GM18517 (cell line): ENCODE data around the gene CACNA1D.

Experiments
- ATAC-seq: cut with Tn5 transposase; IDR thresholded peaks from one replicate; pipeline ENCODE4 v1.9.1; 2021; ENCODE audit warnings: mild to moderate bottlenecking, moderate library complexity; ENCODE audit not compliant: unreplicated experiment

Gene CACNA1D

DNA sequence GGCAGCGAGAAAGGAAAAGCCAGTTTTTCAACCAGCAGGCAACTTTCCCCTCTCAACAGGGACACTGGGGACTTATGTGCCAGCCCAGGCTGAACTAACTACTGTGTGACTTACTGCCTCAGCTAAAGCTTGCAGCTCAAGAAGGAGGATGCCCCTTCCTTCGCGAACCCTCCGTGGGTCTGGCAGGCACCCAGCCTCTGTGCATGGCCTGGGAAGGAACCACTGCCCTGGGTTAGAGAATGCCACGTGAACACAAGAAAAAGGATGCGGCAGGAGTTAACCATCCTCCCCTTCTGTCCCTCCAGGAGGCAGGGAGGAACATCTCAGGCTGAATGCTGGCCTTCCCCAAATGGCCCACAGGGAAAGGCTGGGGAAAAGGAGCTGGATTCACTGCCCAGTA lies 322.8 kb downstream of the CACNA1D start:
- no peak for ATAC-seq

GRCh38 chr3:53817809-53818208 lies 323.4 kb downstream of the CACNA1D start:
- no peak for ATAC-seq

DNA sequence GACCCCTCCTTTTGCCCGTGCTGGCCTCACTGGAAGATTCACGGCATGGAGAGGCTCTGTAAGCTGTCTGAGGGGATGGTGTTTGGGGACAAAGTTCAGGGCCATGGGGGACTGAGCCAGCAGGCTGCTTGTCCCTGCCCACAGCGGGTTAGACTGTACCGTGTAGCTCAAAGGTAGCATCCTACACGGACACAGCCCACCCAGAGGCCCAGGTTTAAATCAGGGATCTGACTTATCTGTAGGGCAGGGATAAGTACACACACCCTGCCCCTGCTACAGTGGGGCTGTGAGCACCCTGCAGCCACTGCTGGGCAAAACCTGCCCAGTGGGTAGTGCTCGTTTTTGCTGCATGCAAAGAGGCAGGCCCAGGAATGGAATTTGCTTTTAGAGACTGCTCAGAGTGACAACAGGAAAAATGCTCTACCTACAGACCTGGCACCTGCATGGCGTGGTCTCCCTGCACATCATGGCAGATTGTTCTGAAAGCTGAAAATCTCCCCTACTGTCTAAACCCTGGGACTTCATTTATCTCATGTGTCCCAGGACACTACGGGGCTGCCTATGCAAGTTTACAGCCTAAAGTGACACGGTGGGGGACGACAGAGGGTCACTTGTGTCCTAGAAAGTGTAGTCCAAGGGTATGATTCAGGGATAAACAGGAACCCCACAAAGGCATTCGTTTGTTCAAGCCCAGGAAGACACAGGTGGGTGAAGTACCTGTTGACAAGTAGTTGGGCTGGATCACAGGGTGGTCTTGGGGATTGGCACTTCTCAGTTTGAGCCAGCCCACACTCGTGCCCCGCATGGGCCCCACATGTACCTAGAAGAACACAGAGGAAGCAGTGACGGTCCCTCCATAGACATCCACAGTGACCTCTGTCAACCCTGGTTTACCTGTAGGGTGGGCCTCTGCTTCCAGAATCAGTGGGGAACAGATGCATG lies 324.1 kb downstream of the CACNA1D start:
- ATAC-seq: no peak

- ATAC-seq: no peak
Measured at GRCh38 chr3:53819163-53819868, 324.9 kb downstream of the CACNA1D start.

DNA sequence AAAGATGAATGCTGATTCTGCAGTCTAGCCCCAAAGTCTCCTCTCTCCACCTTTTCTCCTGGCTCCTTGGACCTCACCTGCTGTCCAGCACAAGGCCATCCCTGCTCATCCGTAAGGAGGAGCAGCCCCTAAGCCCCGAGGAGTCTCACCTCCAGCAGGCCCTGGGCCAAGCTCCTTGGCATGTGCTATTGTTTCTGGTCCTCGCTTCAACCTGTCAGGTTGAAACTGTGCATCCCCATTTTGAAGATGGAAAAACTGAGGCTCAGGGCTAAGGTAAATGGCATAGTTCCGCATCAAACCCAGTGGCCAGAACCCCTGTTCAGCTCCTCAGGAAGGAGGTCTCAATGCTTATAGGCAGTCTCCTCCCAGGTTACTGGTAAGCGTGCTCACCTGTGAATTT lies 325.7 kb downstream of the CACNA1D start:
- no peak for ATAC-seq

DNA sequence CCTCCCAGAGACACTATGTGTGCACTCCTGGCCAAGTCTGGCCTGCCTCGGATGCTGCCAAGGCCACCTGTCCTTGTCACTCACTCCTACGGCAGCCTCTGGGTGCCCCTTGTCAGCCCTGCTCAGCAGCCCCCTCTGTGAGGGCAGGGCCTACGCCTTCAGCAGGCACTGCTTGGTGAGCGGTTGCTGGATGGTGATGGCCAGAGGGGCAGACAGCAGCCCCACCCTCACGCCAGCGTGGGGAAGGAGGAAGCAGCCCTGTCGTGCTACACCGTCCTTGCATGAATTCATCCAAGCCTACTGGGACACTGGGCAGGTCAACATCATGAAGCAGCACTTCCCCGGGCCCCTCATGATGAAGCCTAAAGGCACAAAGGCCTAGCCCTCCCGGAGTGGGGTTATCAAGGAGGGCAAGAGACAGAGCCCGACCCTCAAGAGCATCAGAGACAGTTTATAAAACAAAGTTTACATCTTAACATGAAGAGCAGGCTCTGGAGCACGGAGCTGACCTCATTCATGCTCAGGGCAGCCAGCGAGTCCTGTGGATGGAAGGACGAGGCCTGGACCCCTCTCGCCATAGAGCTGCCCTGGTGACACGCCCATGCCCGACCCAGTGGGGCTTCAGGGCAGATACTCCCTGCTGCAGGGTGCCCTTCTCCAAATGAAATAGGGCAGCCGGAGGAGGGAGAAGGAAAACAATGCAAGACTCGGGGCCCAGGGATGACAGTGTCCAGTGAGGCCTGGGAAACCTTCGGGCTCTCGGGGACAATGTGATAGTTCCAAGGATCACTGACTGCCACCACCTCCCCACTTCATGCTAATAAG lies 326.6 kb downstream of the CACNA1D start:
- ATAC-seq: no peak

- no peak for ATAC-seq
Measured at GRCh38 chr3:53821631-53822121, 327.3 kb downstream of the CACNA1D start.

DNA sequence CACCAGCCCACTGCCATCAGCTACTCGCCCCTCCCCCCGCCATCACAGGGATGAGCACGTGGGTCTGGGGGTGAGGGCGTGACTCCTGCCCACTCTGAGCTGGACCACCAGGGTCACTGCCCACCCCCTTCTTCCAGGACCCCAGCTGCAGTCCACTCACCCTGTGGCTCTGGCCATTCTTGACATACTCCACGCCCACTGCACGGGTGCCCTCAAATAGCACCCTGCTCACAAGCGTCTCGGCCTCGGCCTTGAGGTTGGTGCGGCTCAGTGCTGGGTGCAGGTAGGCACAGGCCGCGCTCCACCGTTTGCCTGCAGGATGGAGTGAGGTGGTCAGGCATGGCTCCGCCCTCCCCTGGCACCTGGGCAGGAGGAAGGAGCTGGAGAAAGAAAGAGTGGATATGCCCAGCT lies 327.9 kb downstream of the CACNA1D start:
- ATAC-seq: no peak

- no peak for ATAC-seq
Measured at GRCh38 chr3:53823026-53823955, 328.9 kb downstream of the CACNA1D start.

GRCh38 chr3:53823956-53824657 lies 329.7 kb downstream of the CACNA1D start:
- no peak for ATAC-seq

DNA sequence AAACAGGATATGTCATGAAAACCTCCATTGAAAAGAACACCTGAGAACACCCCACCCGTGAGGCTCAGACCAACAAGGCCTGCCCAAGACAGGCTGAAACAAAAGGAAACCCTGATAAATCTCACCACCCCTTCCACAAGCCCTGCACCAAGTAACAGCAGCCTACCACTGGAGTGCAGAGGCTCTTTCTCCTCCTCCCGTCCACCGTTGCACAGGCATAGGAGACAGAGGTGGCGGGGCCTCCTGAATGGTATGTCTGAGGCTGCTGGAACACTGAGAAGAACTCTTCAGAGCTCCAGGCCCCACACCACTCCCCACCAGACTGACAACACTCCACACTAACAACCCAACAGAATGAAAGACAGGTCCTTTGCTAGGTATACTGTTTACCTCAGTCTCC lies 330.4 kb downstream of the CACNA1D start:
- no peak for ATAC-seq

DNA sequence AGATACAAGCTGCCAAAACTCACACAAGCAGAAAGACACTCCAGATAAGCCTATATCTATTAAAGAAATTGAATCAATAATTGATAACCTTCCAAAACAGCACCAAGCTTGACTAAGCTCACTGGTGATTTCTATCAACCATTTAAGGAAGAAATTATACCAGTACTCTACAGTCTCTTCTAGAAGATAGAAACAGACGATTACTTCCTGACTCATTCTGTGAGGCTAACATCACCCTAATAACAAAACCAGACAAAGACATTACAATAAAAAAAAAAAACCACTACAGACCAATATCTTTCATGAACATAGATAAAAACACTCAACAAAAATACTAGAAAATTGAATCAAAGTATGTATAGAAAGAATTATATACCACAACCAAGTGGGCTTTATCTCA lies 331.6 kb downstream of the CACNA1D start:
- no peak for ATAC-seq

DNA sequence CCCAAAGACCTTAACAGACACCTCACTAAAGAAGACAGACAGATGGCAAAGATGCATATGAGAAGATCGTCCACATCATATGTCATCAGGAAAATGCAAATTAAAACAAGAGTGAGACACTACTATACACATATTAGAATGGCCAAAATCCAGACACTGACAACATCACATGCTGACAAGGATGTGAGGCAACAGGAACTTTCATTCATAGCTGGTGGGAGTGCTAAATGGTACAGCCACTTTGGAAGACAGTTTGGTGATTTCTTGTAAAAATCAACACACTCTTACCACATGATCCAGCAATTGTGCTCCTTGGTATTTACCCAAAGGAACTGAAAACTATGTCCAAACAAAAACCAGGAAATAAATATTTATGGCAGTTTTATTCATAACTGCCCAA lies 334.2 kb downstream of the CACNA1D start:
- no peak for ATAC-seq

GRCh38 chr3:53829605-53830004 lies 335.2 kb downstream of the CACNA1D start:
- ATAC-seq: no peak

DNA sequence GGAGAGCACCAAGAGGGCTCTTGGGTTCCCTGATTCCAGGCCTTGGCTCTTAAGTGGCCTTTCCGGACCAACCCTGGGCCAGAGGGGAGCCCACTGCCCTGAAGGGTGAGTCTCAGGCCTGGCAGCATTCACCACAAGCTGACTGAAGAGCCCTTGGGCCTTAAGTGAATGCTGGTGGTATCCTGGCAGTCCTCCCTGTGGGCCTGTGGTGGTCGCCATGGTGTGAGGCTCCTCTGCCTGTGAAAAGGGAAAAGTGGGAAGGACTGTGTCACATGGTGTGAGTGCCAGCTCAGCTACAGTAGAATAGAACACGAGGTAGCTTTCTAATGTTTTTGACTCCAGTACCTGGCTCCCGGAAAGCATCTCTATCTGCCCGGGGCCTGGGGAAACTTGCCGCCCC lies 336.5 kb downstream of the CACNA1D start:
- no peak for ATAC-seq

DNA sequence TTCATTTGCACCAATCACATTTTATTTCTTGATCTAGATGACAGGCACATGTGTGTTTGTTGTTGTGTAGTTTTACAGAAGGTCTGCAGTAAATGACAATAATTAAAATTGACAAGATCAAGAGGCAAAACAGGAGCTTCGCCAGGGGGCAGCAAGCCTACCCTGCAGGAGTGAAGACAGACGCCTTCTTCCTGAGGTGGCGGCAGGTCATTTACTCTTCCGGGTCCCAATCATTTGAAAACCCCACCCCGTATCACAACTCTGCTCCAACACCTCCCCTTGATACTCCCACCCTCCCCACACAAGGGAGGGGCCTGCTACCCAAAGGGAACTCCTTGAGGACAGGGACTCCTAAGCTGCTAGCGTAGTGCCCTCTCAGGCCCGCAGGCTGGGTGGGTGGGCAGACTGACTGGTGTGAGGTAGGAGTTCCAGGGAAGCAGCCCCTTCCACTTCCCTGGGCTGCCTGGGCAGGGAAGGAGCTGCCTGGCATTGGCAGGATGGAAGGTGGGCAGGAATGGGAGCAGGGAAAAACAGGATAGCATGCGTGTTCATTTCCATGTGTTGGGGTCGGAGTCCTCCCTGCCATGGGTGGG lies 338.7 kb downstream of the CACNA1D start:
- no peak for ATAC-seq

GRCh38 chr3:53833700-53834099 lies 339.3 kb downstream of the CACNA1D start:
- no peak for ATAC-seq

DNA sequence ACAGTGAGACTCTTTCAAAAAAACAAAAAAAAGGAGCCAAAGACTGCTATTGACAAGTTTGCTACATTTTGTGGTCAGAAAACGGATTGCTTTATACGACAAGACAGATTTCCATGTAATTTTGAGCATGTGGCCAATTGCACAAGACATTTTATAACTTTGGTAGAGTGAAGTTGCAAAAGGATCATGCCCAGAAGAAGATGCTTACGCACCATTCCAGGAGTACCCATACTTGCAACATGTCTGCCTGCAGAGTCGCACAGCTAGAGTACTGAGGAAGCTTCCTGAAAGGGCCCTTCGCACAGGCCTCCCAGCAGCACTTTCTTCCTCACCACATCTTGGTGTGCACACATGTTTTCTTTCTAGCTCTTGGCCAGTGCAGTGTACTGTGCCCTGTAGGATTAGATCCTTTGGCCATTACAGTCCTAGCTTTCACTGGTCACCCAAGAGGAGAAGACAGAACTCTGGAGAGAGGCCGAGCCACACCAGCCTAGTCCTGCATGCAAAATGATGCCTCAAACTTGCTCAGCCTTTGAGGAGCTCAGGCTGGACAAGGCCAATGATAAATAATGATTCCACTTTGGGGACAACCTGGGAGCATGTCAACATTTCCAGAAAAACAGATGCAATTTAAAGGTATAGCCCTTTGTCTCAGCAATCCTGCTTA lies 340.2 kb downstream of the CACNA1D start:
- no peak for ATAC-seq
